ENCODE measurements around the gene CYB561. TPM values are rescaled to one million over a fixed set of nuclear protein-coding genes. Genes with fewer than 3 reads are reported as not detected.

Gene CYB561
- total and polyA plus RNA-seq, 2 of the 4 experiments (the other 2 are of a cell fraction), result 2.5 to 3.0 TPM

- in situ Hi-C loops (cut with MboI; ENCODE audit: low sequenced_read_pairs), result no loop called here
- no peak overlapping the region for H2AK5ac ChIP-seq (ENCODE audit: low read depth, low read length)
- no TSS peak for BruUV-seq (replicated peaks)
- H3K14ac ChIP-seq (replicated peaks; ENCODE audit: low read depth, low read length), result no peak overlapping the region
- 82% methylated on average over 4 of the region's 16 CpGs; no CpG with 5 or more reads in 1 of the 2 experiments for WGBS, 2 experiments (ENCODE audit: extremely low coverage in 2 of 2, insufficient read length in 1 of 2)
- H2BK20ac ChIP-seq (ENCODE audit: low read depth, low read length), result no peak overlapping the region
- no peaks in the 10 kb centered on the region for H4K20me1 ChIP-seq (ENCODE audit: insufficient read depth, low read length)
- H2BK15ac ChIP-seq (ENCODE audit: low read depth, low read length), result no peak overlapping the region
- no peak overlapping the region for H2BK120ac ChIP-seq (ENCODE audit: low read depth, low read length)
- POLR2A ChIA-PET (ENCODE audit: unreplicated experiment), result no interaction called here
- H3K9me3 ChIP-seq (ENCODE audit: control insufficient read depth, insufficient read depth, low read length), result no peaks in the 10 kb centered on the region
- H3K4ac ChIP-seq (ENCODE audit: low read depth, low read length), result no peak overlapping the region
- no peak overlapping the region for H3K56ac ChIP-seq (ENCODE audit: extremely low read depth, insufficient read depth, low read length)
- H3K4me1 ChIP-seq (ENCODE audit: control insufficient read depth, insufficient read depth, low read length), result peaks cover 2% of the 10 kb centered on the region; the same call in 1 of the 2 replicates
- no peak overlapping the region for H3K9ac ChIP-seq (ENCODE audit: low read depth, low read length)
- H3K9me1 ChIP-seq (ENCODE audit: insufficient read depth, low read length), result no peaks in the 10 kb centered on the region; the same call in 1 of the 2 replicates
- no peak overlapping the region for H3K4me3 ChIP-seq (ENCODE audit: insufficient read depth, low read depth, low read length)
- ATAC-seq (ENCODE audit: low read depth) (no peak), DNase-seq (no peak)
- H3K18ac ChIP-seq (ENCODE audit: low read depth, low read length), result no peak overlapping the region
- dilution Hi-C loops (cut with HindIII; ENCODE audit: low sequenced_read_pairs, unreplicated experiment), result no loop called here
- no peak for TF ChIP-seq RFX5 (IDR thresholded peaks at IDR 0.05; ENCODE audit: low read depth, low read length)
- TF ChIP-seq BHLHE40 (IDR thresholded peaks at IDR 0.05; ENCODE audit: low read depth, low read length), result no peak
- no peak for TF ChIP-seq NFE2L2 (IDR thresholded peaks at IDR 0.05; ENCODE audit: low read depth, low read length)
- TF ChIP-seq CTCF (conservative IDR thresholded peaks at IDR 0.05; ENCODE audit: low read depth, low read length), result no peak
- TF ChIP-seq CEBPB (IDR thresholded peaks at IDR 0.05; ENCODE audit: low read depth, low read length), result no peak
- TF ChIP-seq RCOR1 (IDR thresholded peaks at IDR 0.05; ENCODE audit: insufficient replicate concordance, low read length), result no peak
- TF ChIP-seq CHD1 (IDR thresholded peaks at IDR 0.05; ENCODE audit: low read depth, low read length), result no peak
- TF ChIP-seq MAZ (IDR thresholded peaks at IDR 0.05; ENCODE audit: borderline replicate concordance, low read depth, low read length), result no peak
- TF ChIP-seq MXI1 (IDR thresholded peaks at IDR 0.05; ENCODE audit: borderline replicate concordance, low read depth, low read length), result no peak
- TF ChIP-seq POLR2A (IDR thresholded peaks at IDR 0.05; ENCODE audit: low read depth, low read length), result no peak
- no peak overlapping the region for H4K8ac ChIP-seq (ENCODE audit: low read depth in 2 of 2, low read length in 2 of 2)
- no peak overlapping the region for H3K27ac ChIP-seq (ENCODE audit: insufficient read depth, low read length)
- H2AK9ac ChIP-seq (replicated peaks; ENCODE audit: low read depth, low read length, poor library complexity), result no peak overlapping the region
- intact Hi-C loops (cut with micrococcal nuclease), result no loop called here
- H3K23ac ChIP-seq (ENCODE audit: low read depth, low read length), result no peak overlapping the region
- H2BK5ac ChIP-seq (ENCODE audit: low read depth, low read length, poor library complexity, severe bottlenecking), result no peak overlapping the region
- no peak overlapping the region for H4K5ac ChIP-seq (ENCODE audit: low read depth, low read length)
- H3K36me3 ChIP-seq (ENCODE audit: control insufficient read depth, insufficient read depth, low read length), result no peaks in the 10 kb centered on the region
- H3K79me1 ChIP-seq (ENCODE audit: low read depth in 1 of 2, low read length in 2 of 2), result no peaks in the 10 kb centered on the region
- CTCF ChIA-PET, result interaction anchor here (1.4 kb wide), 1 partner anchor 128 kb away, joined by 4 read pairs; no protein-coding TSS in a partner anchor
- peak overlapping the region; percentile 63 for H2AFZ ChIP-seq (replicated peaks; ENCODE audit: low read length, poor library complexity)
- H3K4me2 ChIP-seq (ENCODE audit: low read depth, low read length), result no peak overlapping the region
- peaks cover 2% of the 10 kb centered on the region; the same call in 1 of the 2 replicates for H3K27me3 ChIP-seq (ENCODE audit: control insufficient read depth, insufficient read depth, low read length)
- no peak overlapping the region for H4K91ac ChIP-seq (ENCODE audit: insufficient read depth, low read depth, low read length)
Measured at GRCh38 chr17:63483655-63484575, 37.8 kb upstream of the CYB561 start.

Measured in IMR-90 (cell line).